ENCODE results near the gene IQGAP3. TPM values are rescaled to one million over a fixed set of nuclear protein-coding genes. Genes with fewer than 3 reads are reported as not detected.

Gene IQGAP3
- total and polyA plus RNA-seq, 2 of the 4 experiments (the other 2 are of a cell fraction), result 12.5 to 13.6 TPM

- Histone ChIP-seq H3K9me3 (ENCODE audit: control insufficient read depth, insufficient read depth, low read length) (no peaks in the 10 kb centered on the region), H2AFZ (replicated peaks; ENCODE audit: low read length, poor library complexity) (no peak overlapping the region), H3K18ac (ENCODE audit: low read depth, low read length) (no peak overlapping the region), H3K23ac (ENCODE audit: low read depth, low read length) (no peak overlapping the region), H3K9ac (ENCODE audit: low read depth, low read length) (no peak overlapping the region), H2BK15ac (ENCODE audit: low read depth, low read length) (no peak overlapping the region), H2AK9ac (replicated peaks; ENCODE audit: low read depth, low read length, poor library complexity) (no peak overlapping the region), H3K4me2 (ENCODE audit: low read depth, low read length) (no peak overlapping the region), H2BK20ac (ENCODE audit: low read depth, low read length) (no peak overlapping the region), H3K14ac (replicated peaks; ENCODE audit: low read depth, low read length) (no peak overlapping the region), H3K4me3 (ENCODE audit: insufficient read depth, low read depth, low read length) (no peak overlapping the region), H3K4ac (ENCODE audit: low read depth, low read length) (no peak overlapping the region), H4K8ac (ENCODE audit: low read depth in 2 of 2, low read length in 2 of 2) (no peak overlapping the region), H2AK5ac (ENCODE audit: low read depth, low read length) (no peak overlapping the region), H3K56ac (ENCODE audit: extremely low read depth, insufficient read depth, low read length) (no peak overlapping the region), H3K79me1 (ENCODE audit: low read depth in 1 of 2, low read length in 2 of 2) (peaks cover 16 to 57% of the 10 kb centered on the region in 2 experiments; a peak in 3 of 4 replicates), H4K91ac (ENCODE audit: insufficient read depth, low read depth, low read length) (no peak overlapping the region), H3K27ac (ENCODE audit: insufficient read depth, low read length) (no peak overlapping the region), H3K36me3 (ENCODE audit: control insufficient read depth, insufficient read depth, low read length) (peaks cover 30% of the 10 kb centered on the region), H3K27me3 (ENCODE audit: control insufficient read depth, insufficient read depth, low read length) (no peaks in the 10 kb centered on the region), H4K5ac (ENCODE audit: low read depth, low read length) (no peak overlapping the region), H4K20me1 (ENCODE audit: insufficient read depth, low read length) (no peaks in the 10 kb centered on the region), H2BK5ac (ENCODE audit: low read depth, low read length, poor library complexity, severe bottlenecking) (no peak overlapping the region), H2BK120ac (ENCODE audit: low read depth, low read length) (no peak overlapping the region), H3K4me1 (ENCODE audit: control insufficient read depth, insufficient read depth, low read length) (0 out of 2 replicates have a peak, but pooled peaks cover 4% of the 10 kb centered on the region), H3K9me1 (ENCODE audit: insufficient read depth, low read length) (peaks cover 14% of the 10 kb centered on the region)
- WGBS, 2 experiments (ENCODE audit: extremely low coverage in 2 of 2, insufficient read length in 1 of 2), result no CpG with 5 or more reads among the region's 3 CpGs
- in situ Hi-C loops (cut with MboI; ENCODE audit: low sequenced_read_pairs), result no loop called here
- no peak for DNase-seq
- dilution Hi-C loops (cut with HindIII; ENCODE audit: low sequenced_read_pairs, unreplicated experiment), result no loop called here
- CTCF ChIA-PET, result no interaction called here
- TF ChIP-seq MAFK (IDR thresholded peaks at IDR 0.05; ENCODE audit: low read depth, low read length) (no peak), CTCF (conservative IDR thresholded peaks at IDR 0.05; ENCODE audit: low read depth, low read length) (peak; percentile 14; the same call in 1 of the 2 replicates)
- intact Hi-C loops (cut with micrococcal nuclease), result loop anchor here (2.0 kb wide), 1 partner anchor 143 kb away; no protein-coding TSS in a partner anchor
- no peak for ATAC-seq (ENCODE audit: low read depth)
- no TSS peak for BruUV-seq (replicated peaks)
- POLR2A ChIA-PET (ENCODE audit: unreplicated experiment), result interaction anchor here (0.7 kb wide), 1 partner anchor 38 kb away, joined by 14 read pairs; no protein-coding TSS in a partner anchor
Observed at GRCh38 chr1:156599811-156600210, 27.4 kb upstream of the IQGAP3 start.
